Endothelial cell of umbilical vein (primary cell): ENCODE results near the gene ENTREP1. TPM values are rescaled to one million over a fixed set of nuclear protein-coding genes. Genes with fewer than 3 reads are reported as not detected.
"Not testable (repeated sequence)": the region's sequence is repeated elsewhere in the genome, so short reads cannot be mapped to it uniquely, and the experiment has no call there.

ENCODE experiments used
- BruUV-seq: library from RNA; stranded (reverse); fragments of 400-500 nt; replicated peaks from 2 replicates; lab custom pipeline; 2021; lab: Mats Ljungman, UMichigan
- CTCF ChIA-PET: fragments of 300-600, 350-600 bp; sonication (Branson Sonifier 250); formaldehyde crosslinking; loops from one replicate; lab custom pipeline; 2021; ENCODE audit warnings: antibody characterized with exemption, inconsistent platforms; lab: Charles Lee
- POLR2A ChIA-PET: fragments of 300-600, 350-600 bp; sonication (Branson Sonifier 250); formaldehyde crosslinking; loops from one replicate; lab custom pipeline; 2021; ENCODE audit warnings: antibody characterized with exemption, inconsistent platforms; lab: Charles Lee
- DNase-seq: peaks from one replicate; pipeline ENCODE4 v3.0.0-alpha.2; 2011; ENCODE audit warnings: low read depth, low spot score
- FAIRE-seq: peaks from 2 replicates; lab custom pipeline; 2011; peaks lifted over from hg19 to GRCh38; lab: Jason Lieb, UNC
- H2AFZ ChIP-seq: 2 replicates; pipeline ENCODE4 v1.6.0; 2012; ENCODE audit warnings: low read depth, low read length, control low read depth, inconsistent platforms
- H3K27ac ChIP-seq: 2 replicates; pipeline ENCODE4 v1.5.1; 2011; ENCODE audit warnings: low read depth, mild to moderate bottlenecking, control low read depth, low read length, moderate library complexity; ENCODE audit not compliant: insufficient read depth
- H3K27me3 ChIP-seq, 2 experiments: 2 replicates each; pipeline versions ENCODE4 v1.6.0 to v1.6.1; 2011; ENCODE audit warnings: low read length in 2 of 2, mixed read lengths in 1 of 2; ENCODE audit not compliant: control insufficient read depth in 2 of 2, insufficient read depth in 2 of 2
- H3K36me3 ChIP-seq, 2 experiments: 2 replicates in 1 of 2; 3 replicates in 1 of 2; pipeline ENCODE4 v1.5.1; 2011; ENCODE audit warnings: low read length in 2 of 2, mild to moderate bottlenecking in 1 of 2, moderate library complexity in 1 of 2; ENCODE audit not compliant: control insufficient read depth in 2 of 2, insufficient read depth in 2 of 2; ENCODE audit errors: extremely low read depth in 1 of 2
- H3K4me1 ChIP-seq: 3 replicates; pipeline ENCODE4 v1.5.1; 2011; ENCODE audit warnings: mild to moderate bottlenecking, low read length; ENCODE audit not compliant: control insufficient read depth, insufficient read depth; ENCODE audit errors: extremely low read depth
- H3K4me2 ChIP-seq: 2 replicates; pipeline ENCODE4 v1.6.1; 2011; ENCODE audit warnings: low read length, control low read depth, mixed read lengths; ENCODE audit not compliant: insufficient read depth
- H3K4me3 ChIP-seq, 3 experiments: fragments of 200-600 bp in 1 of 3; sonication (generic), shearing (Covaris generic) in 1 of 3; replicated peaks in 1 of 3; 2 replicates each; pipeline ENCODE4 v1.5.1; 2011 to 2016; ENCODE audit warnings: control low read depth in 3 of 3, low read length in 3 of 3, mild to moderate bottlenecking in 2 of 3, inconsistent platforms in 1 of 3, low read depth in 1 of 3, moderate library complexity in 1 of 3; ENCODE audit not compliant: insufficient read depth in 1 of 3
- H3K79me2 ChIP-seq: 2 replicates; pipeline ENCODE4 v1.6.0; 2012; ENCODE audit warnings: low read length, inconsistent platforms; ENCODE audit not compliant: control insufficient read depth, insufficient read depth
- H3K9ac ChIP-seq: replicated peaks from 2 replicates; pipeline ENCODE3; 2011; ENCODE audit warnings: low read length, control low read depth; ENCODE audit not compliant: insufficient read depth; ENCODE audit errors: extremely low read depth
- H3K9me1 ChIP-seq: replicated peaks from 3 replicates; pipeline ENCODE4 v1.6.0; 2011; ENCODE audit warnings: mild to moderate bottlenecking, low read length; ENCODE audit not compliant: control insufficient read depth, insufficient read depth; ENCODE audit errors: extremely low read depth
- H3K9me3 ChIP-seq: replicated peaks from 2 replicates; pipeline ENCODE4 v1.5.1; 2012; ENCODE audit warnings: low read length, inconsistent platforms; ENCODE audit not compliant: control insufficient read depth, insufficient read depth
- H4K20me1 ChIP-seq: replicated peaks from 2 replicates; pipeline ENCODE3; 2011; ENCODE audit warnings: mild to moderate bottlenecking, low read length; ENCODE audit not compliant: control insufficient read depth, insufficient read depth; ENCODE audit errors: extremely low read depth
- EZH2 ChIP-seq: IDR thresholded peaks from 2 replicates; pipeline ENCODE4 v1.6.1; 2012; ENCODE audit warnings: borderline replicate concordance, low read depth, mild to moderate bottlenecking, moderate library complexity, low read length, inconsistent platforms; ENCODE audit not compliant: severe bottlenecking
- FOS ChIP-seq: IDR thresholded peaks from 2 replicates; pipeline ENCODE4 v1.6.1; 2011; ENCODE audit warnings: mild to moderate bottlenecking, low read length, moderate library complexity, borderline replicate concordance; ENCODE audit not compliant: insufficient read depth
- GATA2 ChIP-seq: IDR thresholded peaks from 2 replicates; pipeline ENCODE4 v1.7.0; 2011; ENCODE audit warnings: low read depth, mild to moderate bottlenecking, moderate library complexity, mixed read lengths, low read length; ENCODE audit not compliant: insufficient read length, insufficient read depth
- JUN ChIP-seq: IDR thresholded peaks from 2 replicates; pipeline ENCODE4 v1.6.1; 2011; ENCODE audit warnings: borderline replicate concordance, low read depth; ENCODE audit not compliant: insufficient read length, insufficient read depth
- MAX ChIP-seq: IDR thresholded peaks from 2 replicates; pipeline ENCODE4 v1.6.1; 2011; ENCODE audit not compliant: insufficient read depth, insufficient read length
- MYC ChIP-seq: IDR thresholded peaks from one replicate; pipeline ENCODE4 v1.6.1; 2011; ENCODE audit warnings: mild to moderate bottlenecking, low read depth, low read length
- POLR2A ChIP-seq: IDR thresholded peaks from 2 replicates; pipeline ENCODE4 v1.6.1; 2012; ENCODE audit warnings: low read depth, mild to moderate bottlenecking, control low read depth, low read length
- POLR2AphosphoS5 ChIP-seq: IDR thresholded peaks from 2 replicates; pipeline ENCODE4 v1.6.1; 2012; ENCODE audit warnings: low read depth, mild to moderate bottlenecking, control low read depth, low read length, moderate library complexity; ENCODE audit not compliant: insufficient read depth
- dilution Hi-C: fragments of 300-500 bp; cut with MboI; formaldehyde crosslinking; loops from one replicate; pipeline ENCODE4 v1.15.0; 2019; ENCODE audit warnings: low sequenced_read_pairs; ENCODE audit not compliant: extremely low pct_ligation_motif_present
- intact Hi-C: fragments of 100-400 bp; cut with micrococcal nuclease; formaldehyde crosslinking; loops from one replicate; pipeline ENCODE4 v1.10.0; 2022
- polyA plus RNA-seq, 4 experiments: library from polyadenylated mRNA; depleted of rRNA in 3 of 4; stranded (reverse) in 3 of 4; unstranded in 1 of 4; fragments of >200 nt; gene quantifications; 2 replicates each; pipeline versions ENCODE4 v1.2.1 to v1.2.3, GENCODE V29; 2011 to 2012; ENCODE audit warnings: missing spikeins in 1 of 4
- total RNA-seq: library from RNA; stranded (reverse); gene quantifications from 2 replicates; pipeline ENCODE4 v1.2.3, GENCODE V29; 2021
- TF ChIP-seq, protein P1 (sequence below), 2 donors: IDR thresholded peaks; 1 replicate in 1 of 2; 2 replicates in 1 of 2; pipeline ENCODE4 v1.5.1; 2011; ENCODE audit warnings: low read length in 2 of 2, mild to moderate bottlenecking in 2 of 2, moderate library complexity in 2 of 2, control low read depth in 1 of 2, inconsistent platforms in 1 of 2, low read depth in 1 of 2; ENCODE audit not compliant: insufficient read depth in 1 of 2; ENCODE audit errors: extremely low read depth in 1 of 2

Gene ENTREP1
- total and polyA plus RNA-seq, 2 donors (not counting 3 experiments of a cell fraction or from before 2014, with no cell fraction given): 7.1 to 13.5 TPM

DNA sequence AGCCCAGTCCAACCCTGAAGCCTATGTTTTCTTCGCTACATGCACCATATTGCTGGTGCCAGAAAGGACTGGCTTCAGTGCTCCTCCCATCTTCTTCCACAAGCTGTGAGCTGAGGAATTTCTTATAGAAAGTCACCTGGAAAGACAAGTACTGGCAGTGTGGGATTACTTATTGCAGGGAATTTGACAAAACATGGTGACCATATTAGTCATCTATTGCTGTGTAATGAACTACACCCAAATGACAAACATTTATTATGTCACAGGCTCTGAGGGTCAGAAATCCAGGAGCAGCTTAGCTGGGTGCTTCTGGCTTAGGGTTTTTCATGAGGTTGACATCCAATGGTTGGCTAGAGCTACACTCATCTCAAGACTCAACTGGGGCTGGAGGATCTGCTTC, 75.5 kb downstream of the ENTREP1 start:
- BruUV-seq: no TSS peak

DNA sequence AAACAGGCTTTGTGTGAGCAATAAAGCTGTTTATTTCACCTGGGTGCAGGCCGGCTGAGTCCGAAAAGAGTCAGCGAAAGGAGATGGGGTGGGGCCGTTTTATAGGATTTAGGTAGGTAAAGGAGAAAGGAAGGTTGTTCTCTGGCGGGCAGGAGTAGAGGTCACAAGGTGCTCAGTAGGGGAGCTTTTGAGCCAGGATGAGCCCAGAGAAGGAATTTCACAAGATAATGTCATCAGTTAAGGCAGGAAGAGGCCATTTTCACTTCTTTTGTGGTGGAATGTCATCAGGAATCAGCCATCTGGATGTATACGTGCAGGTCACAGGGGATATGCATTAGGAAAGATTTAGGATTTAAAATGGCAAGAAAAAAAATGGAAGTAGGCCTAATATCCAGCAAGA, 84.9 kb downstream of the ENTREP1 start:
- H3K4me1 ChIP-seq, H3K79me2 ChIP-seq, POLR2A ChIA-PET, FAIRE-seq, BruUV-seq, H3K9ac ChIP-seq, dilution Hi-C loops, DNase-seq, H3K4me3 ChIP-seq, H2AFZ ChIP-seq, H3K27me3 ChIP-seq, H4K20me1 ChIP-seq, H3K27ac ChIP-seq, H3K9me3 ChIP-seq, H3K4me2 ChIP-seq, H3K9me1 ChIP-seq, H3K36me3 ChIP-seq, CTCF ChIA-PET: not testable (repeated sequence)
- intact Hi-C loops: loop anchor here (5.0 kb wide), 1 partner anchor 702 kb away; no protein-coding TSS in a partner anchor

More for the DNA sequence above, 75.5 kb downstream of the ENTREP1 start:
- Histone ChIP-seq H2AFZ (no peak overlapping the region), H3K9ac (no peak overlapping the region), H3K4me3 (no peak overlapping the region), H4K20me1 (no peaks in the 10 kb centered on the region), H3K4me2 (no peak overlapping the region), H3K79me2 (no peaks in the 10 kb centered on the region), H3K9me1 (no peaks in the 10 kb centered on the region), H3K27me3 (peaks cover 0 to 7% of the 10 kb centered on the region in 2 experiments), H3K36me3 (no peaks in the 10 kb centered on the region), H3K9me3 (no peaks in the 10 kb centered on the region), H3K4me1 (no peaks in the 10 kb centered on the region), H3K27ac (no peak overlapping the region)
- no peak for FAIRE-seq
- ChIA-PET CTCF (interaction anchor here (1.1 to 1.2 kb wide), 2 partner anchors 12 to 22 kb away, joined by 3 to 4 read pairs; no protein-coding TSS in a partner anchor), POLR2A (no interaction called here)
- TF ChIP-seq MYC (no peak), MAX (no peak), FOS (no peak), EZH2 (no peak), JUN (no peak), GATA2 (no peak), POLR2A (no peak), POLR2AphosphoS5 (no peak)
- TF ChIP-seq, protein P1, sequence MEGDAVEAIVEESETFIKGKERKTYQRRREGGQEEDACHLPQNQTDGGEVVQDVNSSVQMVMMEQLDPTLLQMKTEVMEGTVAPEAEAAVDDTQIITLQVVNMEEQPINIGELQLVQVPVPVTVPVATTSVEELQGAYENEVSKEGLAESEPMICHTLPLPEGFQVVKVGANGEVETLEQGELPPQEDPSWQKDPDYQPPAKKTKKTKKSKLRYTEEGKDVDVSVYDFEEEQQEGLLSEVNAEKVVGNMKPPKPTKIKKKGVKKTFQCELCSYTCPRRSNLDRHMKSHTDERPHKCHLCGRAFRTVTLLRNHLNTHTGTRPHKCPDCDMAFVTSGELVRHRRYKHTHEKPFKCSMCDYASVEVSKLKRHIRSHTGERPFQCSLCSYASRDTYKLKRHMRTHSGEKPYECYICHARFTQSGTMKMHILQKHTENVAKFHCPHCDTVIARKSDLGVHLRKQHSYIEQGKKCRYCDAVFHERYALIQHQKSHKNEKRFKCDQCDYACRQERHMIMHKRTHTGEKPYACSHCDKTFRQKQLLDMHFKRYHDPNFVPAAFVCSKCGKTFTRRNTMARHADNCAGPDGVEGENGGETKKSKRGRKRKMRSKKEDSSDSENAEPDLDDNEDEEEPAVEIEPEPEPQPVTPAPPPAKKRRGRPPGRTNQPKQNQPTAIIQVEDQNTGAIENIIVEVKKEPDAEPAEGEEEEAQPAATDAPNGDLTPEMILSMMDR (IDR thresholded peaks at IDR 0.05; ENCODE audit: extremely low read depth in 1 of 2, insufficient read depth in 1 of 2, low read depth in 1 of 2, low read length in 2 of 2): no peak
- intact Hi-C loops (no loop called here), dilution Hi-C loops (no loop called here)
- DNase-seq: no peak
